GM12878 (cell line): ENCODE results near the gene SYTL2.

Source experiments
- EP300 ChIP-seq, 2 experiments: fragments of 150-350 bp in 1 of 2; IDR thresholded peaks; 2 replicates each; pipeline ENCODE4 v1.6.1; 2011 to 2012; ENCODE audit warnings: low read depth in 2 of 2, low read length in 2 of 2, borderline replicate concordance in 1 of 2, improper control_type of control experiment in 1 of 2, inconsistent platforms in 1 of 2; ENCODE audit not compliant: control insufficient read depth in 1 of 2
- POLR2A ChIP-seq: IDR thresholded peaks from 2 replicates; pipeline ENCODE4 v1.6.1; 2011; ENCODE audit warnings: low read depth, mild to moderate bottlenecking, low read length
- RAD21 ChIP-seq: IDR thresholded peaks from 2 replicates; pipeline ENCODE4 v1.6.1; 2011; ENCODE audit warnings: mild to moderate bottlenecking, low read depth, low read length, moderate library complexity; ENCODE audit not compliant: insufficient read depth
- TAF1 ChIP-seq: IDR thresholded peaks from 2 replicates; pipeline ENCODE4 v1.6.1; 2011; ENCODE audit warnings: mild to moderate bottlenecking, low read depth, low read length, borderline replicate concordance
- TF ChIP-seq, protein P1 (sequence below): IDR thresholded peaks from 2 replicates; pipeline ENCODE4 v1.6.1; 2011; ENCODE audit warnings: mild to moderate bottlenecking, low read depth, low read length, moderate library complexity; ENCODE audit not compliant: insufficient replicate concordance
- TF ChIP-seq, protein P2 (sequence below), 3 experiments: IDR thresholded peaks in 2 of 3; conservative IDR thresholded peaks in 1 of 3; 2 replicates each; pipeline ENCODE4 v1.5.1; 2011; ENCODE audit warnings: low read depth in 3 of 3, low read length in 3 of 3, mild to moderate bottlenecking in 3 of 3, control low read depth in 2 of 3, moderate library complexity in 2 of 3, inconsistent platforms in 1 of 3, mixed read lengths in 1 of 3; ENCODE audit not compliant: control insufficient read depth in 2 of 3, insufficient read depth in 1 of 3; ENCODE audit errors: extremely low read depth in 1 of 3
- TF ChIP-seq, protein P3 (sequence below): fragments of 450-650 bp; IDR thresholded peaks from 2 replicates; pipeline ENCODE4 v1.6.1; 2017; ENCODE audit warnings: mild to moderate bottlenecking, moderate library complexity

DNA sequence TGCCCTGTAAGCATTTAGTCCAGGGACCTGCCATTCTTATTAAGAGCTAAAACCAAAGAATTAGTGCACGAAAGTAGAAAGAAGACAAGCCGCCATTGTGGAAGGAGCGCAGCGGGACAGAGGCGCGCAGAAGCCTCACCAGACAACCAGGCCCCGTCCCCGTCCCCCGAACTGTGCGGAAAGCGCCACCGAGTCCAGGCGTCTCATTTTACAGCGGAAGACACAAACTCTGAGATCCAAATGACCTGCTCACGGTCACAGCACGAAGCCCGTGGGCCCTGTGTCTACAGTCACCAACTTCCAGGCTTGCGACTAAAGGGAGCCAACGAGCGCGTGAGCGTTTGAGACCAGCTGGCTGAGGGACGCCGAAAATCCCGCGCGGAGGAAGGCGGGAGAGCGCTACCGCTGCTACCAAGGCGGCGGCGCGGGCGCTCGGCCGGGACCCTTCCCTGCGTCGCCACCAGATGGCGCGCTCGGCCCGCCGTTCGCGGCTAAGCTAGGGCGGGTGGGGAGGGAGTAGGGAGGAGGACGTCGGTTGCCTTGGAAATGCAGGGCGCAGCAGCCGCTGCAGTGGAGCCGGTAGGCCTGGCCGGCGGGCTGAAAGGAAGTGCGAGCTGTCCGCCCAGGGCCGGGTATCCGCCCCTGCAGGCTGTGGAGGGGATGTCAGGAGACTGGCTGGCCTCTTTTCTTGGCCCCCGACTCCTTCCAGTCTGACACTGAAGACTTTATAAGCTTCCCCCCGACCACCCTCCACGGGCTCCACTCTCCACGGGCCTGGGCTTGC is 43.8 kb upstream of the SYTL2 start:
- peak; percentile 71 for TF ChIP-seq POLR2A
- TF ChIP-seq, protein P1, sequence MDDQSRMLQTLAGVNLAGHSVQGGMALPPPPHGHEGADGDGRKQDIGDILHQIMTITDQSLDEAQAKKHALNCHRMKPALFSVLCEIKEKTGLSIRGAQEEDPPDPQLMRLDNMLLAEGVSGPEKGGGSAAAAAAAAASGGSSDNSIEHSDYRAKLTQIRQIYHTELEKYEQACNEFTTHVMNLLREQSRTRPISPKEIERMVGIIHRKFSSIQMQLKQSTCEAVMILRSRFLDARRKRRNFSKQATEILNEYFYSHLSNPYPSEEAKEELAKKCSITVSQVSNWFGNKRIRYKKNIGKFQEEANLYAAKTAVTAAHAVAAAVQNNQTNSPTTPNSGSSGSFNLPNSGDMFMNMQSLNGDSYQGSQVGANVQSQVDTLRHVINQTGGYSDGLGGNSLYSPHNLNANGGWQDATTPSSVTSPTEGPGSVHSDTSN = peak; percentile 2
- no peak for TF ChIP-seq EP300 (IDR thresholded peaks at IDR 0.05; ENCODE audit: borderline replicate concordance in 1 of 2, control insufficient read depth in 1 of 2, low read depth in 2 of 2, low read length in 2 of 2)
- TF ChIP-seq, protein P2, sequence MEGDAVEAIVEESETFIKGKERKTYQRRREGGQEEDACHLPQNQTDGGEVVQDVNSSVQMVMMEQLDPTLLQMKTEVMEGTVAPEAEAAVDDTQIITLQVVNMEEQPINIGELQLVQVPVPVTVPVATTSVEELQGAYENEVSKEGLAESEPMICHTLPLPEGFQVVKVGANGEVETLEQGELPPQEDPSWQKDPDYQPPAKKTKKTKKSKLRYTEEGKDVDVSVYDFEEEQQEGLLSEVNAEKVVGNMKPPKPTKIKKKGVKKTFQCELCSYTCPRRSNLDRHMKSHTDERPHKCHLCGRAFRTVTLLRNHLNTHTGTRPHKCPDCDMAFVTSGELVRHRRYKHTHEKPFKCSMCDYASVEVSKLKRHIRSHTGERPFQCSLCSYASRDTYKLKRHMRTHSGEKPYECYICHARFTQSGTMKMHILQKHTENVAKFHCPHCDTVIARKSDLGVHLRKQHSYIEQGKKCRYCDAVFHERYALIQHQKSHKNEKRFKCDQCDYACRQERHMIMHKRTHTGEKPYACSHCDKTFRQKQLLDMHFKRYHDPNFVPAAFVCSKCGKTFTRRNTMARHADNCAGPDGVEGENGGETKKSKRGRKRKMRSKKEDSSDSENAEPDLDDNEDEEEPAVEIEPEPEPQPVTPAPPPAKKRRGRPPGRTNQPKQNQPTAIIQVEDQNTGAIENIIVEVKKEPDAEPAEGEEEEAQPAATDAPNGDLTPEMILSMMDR (IDR thresholded peaks at IDR 0.05 in 2 of 3, conservative IDR thresholded peaks at IDR 0.05 in 1 of 3; ENCODE audit: control insufficient read depth in 2 of 3, extremely low read depth in 1 of 3, insufficient read depth in 1 of 3, low read depth in 3 of 3, low read length in 3 of 3) = peak; percentile 77 to 95 (median 82)
- no peak for TF ChIP-seq TAF1
- TF ChIP-seq, protein P3, sequence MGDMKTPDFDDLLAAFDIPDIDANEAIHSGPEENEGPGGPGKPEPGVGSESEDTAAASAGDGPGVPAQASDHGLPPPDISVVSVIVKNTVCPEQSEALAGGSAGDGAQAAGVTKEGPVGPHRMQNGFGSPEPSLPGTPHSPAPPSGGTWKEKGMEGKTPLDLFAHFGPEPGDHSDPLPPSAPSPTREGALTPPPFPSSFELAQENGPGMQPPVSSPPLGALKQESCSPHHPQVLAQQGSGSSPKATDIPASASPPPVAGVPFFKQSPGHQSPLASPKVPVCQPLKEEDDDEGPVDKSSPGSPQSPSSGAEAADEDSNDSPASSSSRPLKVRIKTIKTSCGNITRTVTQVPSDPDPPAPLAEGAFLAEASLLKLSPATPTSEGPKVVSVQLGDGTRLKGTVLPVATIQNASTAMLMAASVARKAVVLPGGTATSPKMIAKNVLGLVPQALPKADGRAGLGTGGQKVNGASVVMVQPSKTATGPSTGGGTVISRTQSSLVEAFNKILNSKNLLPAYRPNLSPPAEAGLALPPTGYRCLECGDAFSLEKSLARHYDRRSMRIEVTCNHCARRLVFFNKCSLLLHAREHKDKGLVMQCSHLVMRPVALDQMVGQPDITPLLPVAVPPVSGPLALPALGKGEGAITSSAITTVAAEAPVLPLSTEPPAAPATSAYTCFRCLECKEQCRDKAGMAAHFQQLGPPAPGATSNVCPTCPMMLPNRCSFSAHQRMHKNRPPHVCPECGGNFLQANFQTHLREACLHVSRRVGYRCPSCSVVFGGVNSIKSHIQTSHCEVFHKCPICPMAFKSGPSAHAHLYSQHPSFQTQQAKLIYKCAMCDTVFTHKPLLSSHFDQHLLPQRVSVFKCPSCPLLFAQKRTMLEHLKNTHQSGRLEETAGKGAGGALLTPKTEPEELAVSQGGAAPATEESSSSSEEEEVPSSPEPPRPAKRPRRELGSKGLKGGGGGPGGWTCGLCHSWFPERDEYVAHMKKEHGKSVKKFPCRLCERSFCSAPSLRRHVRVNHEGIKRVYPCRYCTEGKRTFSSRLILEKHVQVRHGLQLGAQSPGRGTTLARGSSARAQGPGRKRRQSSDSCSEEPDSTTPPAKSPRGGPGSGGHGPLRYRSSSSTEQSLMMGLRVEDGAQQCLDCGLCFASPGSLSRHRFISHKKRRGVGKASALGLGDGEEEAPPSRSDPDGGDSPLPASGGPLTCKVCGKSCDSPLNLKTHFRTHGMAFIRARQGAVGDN = no peak
- peak; percentile 83 for TF ChIP-seq RAD21
